H9 (cell line): ENCODE data around the gene CAMTA1. TPM values are rescaled to one million over a fixed set of nuclear protein-coding genes. Genes with fewer than 3 reads are reported as not detected.
A peak's percentile ranks its signal among the peaks of the same experiment; 100 is the strongest.

Experiments
- DNase-seq: peaks from one replicate; pipeline ENCODE4 v3.0.0-alpha.2; 2017
- H2AFZ ChIP-seq: one replicate; pipeline ENCODE4 v1.6.1; 2013; ENCODE audit warnings: mild to moderate bottlenecking, low read length, control low read depth, moderate library complexity
- H2AK5ac ChIP-seq: 2 replicates; pipeline ENCODE4 v1.6.1; 2013; ENCODE audit warnings: low read length, control low read depth, mixed read lengths; ENCODE audit not compliant: insufficient read length
- H2BK120ac ChIP-seq: one replicate; pipeline ENCODE4 v1.6.1; 2013; ENCODE audit warnings: low read depth, mild to moderate bottlenecking, low read length, control low read depth, inconsistent platforms; ENCODE audit not compliant: poor library complexity, severe bottlenecking
- H2BK12ac ChIP-seq: 2 replicates; pipeline ENCODE4 v1.6.1; 2013; ENCODE audit warnings: low read length, control low read depth, mixed read lengths, low read depth; ENCODE audit not compliant: insufficient read length
- H2BK15ac ChIP-seq: 2 replicates; pipeline ENCODE4 v1.6.1; 2013; ENCODE audit warnings: low read depth, low read length, control low read depth
- H2BK20ac ChIP-seq: one replicate; pipeline ENCODE4 v1.6.1; 2013; ENCODE audit warnings: low read depth, mild to moderate bottlenecking, low read length, control low read depth, inconsistent platforms; ENCODE audit not compliant: poor library complexity, severe bottlenecking
- H2BK5ac ChIP-seq: 2 replicates; pipeline ENCODE4 v1.6.1; 2013; ENCODE audit warnings: low read length, control low read depth, mixed read lengths; ENCODE audit not compliant: insufficient read length
- H3K14ac ChIP-seq: 2 replicates; pipeline ENCODE4 v1.6.1; 2013; ENCODE audit warnings: low read length, control low read depth; ENCODE audit not compliant: insufficient read depth
- H3K18ac ChIP-seq: 2 replicates; pipeline ENCODE4 v1.6.1; 2013; ENCODE audit warnings: low read depth, mild to moderate bottlenecking, mixed read lengths, low read length, control low read depth; ENCODE audit not compliant: insufficient read length
- H3K23ac ChIP-seq: 2 replicates; pipeline ENCODE4 v1.6.1; 2013; ENCODE audit warnings: low read length, control low read depth, mixed read lengths, low read depth; ENCODE audit not compliant: insufficient read length
- H3K23me2 ChIP-seq: 2 replicates; pipeline ENCODE4 v1.6.1; 2013; ENCODE audit warnings: low read depth, mild to moderate bottlenecking, mixed read lengths, low read length, control low read depth; ENCODE audit not compliant: insufficient read length, poor library complexity, severe bottlenecking
- H3K27ac ChIP-seq: 2 replicates; pipeline ENCODE4 v1.5.1; 2013; ENCODE audit warnings: low read length, control low read depth, mixed read lengths, low read depth; ENCODE audit not compliant: insufficient read length
- H3K27me3 ChIP-seq: 2 replicates; pipeline ENCODE4 v1.6.1; 2013; ENCODE audit warnings: low read length, control low read depth, inconsistent platforms; ENCODE audit not compliant: insufficient read depth
- H3K4ac ChIP-seq: 2 replicates; pipeline ENCODE4 v1.6.1; 2013; ENCODE audit warnings: low read depth, mild to moderate bottlenecking, control low read depth, inconsistent platforms, low read length, moderate library complexity
- H3K4me1 ChIP-seq: 2 replicates; pipeline ENCODE4 v1.6.1; 2013; ENCODE audit warnings: low read length, control low read depth, inconsistent platforms; ENCODE audit not compliant: insufficient read depth
- H3K4me2 ChIP-seq: 2 replicates; pipeline ENCODE4 v1.6.1; 2013; ENCODE audit warnings: low read length, control low read depth, mixed read lengths; ENCODE audit not compliant: insufficient read length, insufficient read depth
- H3K56ac ChIP-seq: 2 replicates; pipeline ENCODE4 v1.6.1; 2013; ENCODE audit warnings: low read depth, mild to moderate bottlenecking, mixed read lengths, low read length, control low read depth; ENCODE audit not compliant: insufficient read length
- H3K79me1 ChIP-seq: 2 replicates; pipeline ENCODE4 v1.6.1; 2013; ENCODE audit warnings: low read depth, mild to moderate bottlenecking, moderate library complexity, low read length, control low read depth, inconsistent platforms; ENCODE audit not compliant: insufficient read depth, poor library complexity, severe bottlenecking
- H3K79me2 ChIP-seq: 2 replicates; pipeline ENCODE4 v1.6.1; 2013; ENCODE audit warnings: low read length, control low read depth, inconsistent platforms; ENCODE audit not compliant: insufficient read depth
- H3K9ac ChIP-seq: 2 replicates; pipeline ENCODE4 v1.6.1; 2013; ENCODE audit warnings: low read length, control low read depth, mixed read lengths; ENCODE audit not compliant: insufficient read length; ENCODE audit errors: extremely low read depth
- H3K9me3 ChIP-seq: one replicate; pipeline ENCODE4 v1.6.1; 2013; ENCODE audit warnings: low read depth, low read length, inconsistent platforms; ENCODE audit not compliant: control insufficient read depth
- H3T11ph ChIP-seq: one replicate; pipeline ENCODE4 v1.6.1; 2013; ENCODE audit warnings: mild to moderate bottlenecking, low read length, control low read depth, inconsistent platforms
- H4K20me1 ChIP-seq: one replicate; pipeline ENCODE4 v1.6.1; 2013; ENCODE audit not compliant: control insufficient read depth, insufficient read length, insufficient read depth
- H4K5ac ChIP-seq: 2 replicates; pipeline ENCODE4 v1.6.1; 2013; ENCODE audit warnings: low read depth, mild to moderate bottlenecking, mixed read lengths, low read length, control low read depth; ENCODE audit not compliant: insufficient read length
- H4K8ac ChIP-seq: replicated peaks from 2 replicates; pipeline ENCODE4 v1.6.1; 2013; ENCODE audit warnings: low read length, control low read depth, mixed read lengths, low read depth; ENCODE audit not compliant: insufficient read length
- H4K91ac ChIP-seq: 2 replicates; pipeline ENCODE4 v1.6.1; 2013; ENCODE audit warnings: low read depth, mild to moderate bottlenecking, moderate library complexity, mixed read lengths, low read length, control low read depth; ENCODE audit not compliant: insufficient read length
- H3K27ac Mint-ChIP-seq, 3 experiments: 2 replicates in 2 of 3; 3 replicates in 1 of 3; pipeline ENCODE4 v1.8.0; 2020 to 2021; ENCODE audit warnings: mixed read lengths in 3 of 3, mild to moderate bottlenecking in 1 of 3, moderate library complexity in 1 of 3
- H3K27me3 Mint-ChIP-seq: 2 replicates; pipeline ENCODE4 v1.8.0; 2021; ENCODE audit warnings: low read depth, mild to moderate bottlenecking, moderate library complexity, mixed read lengths
- H3K36me3 Mint-ChIP-seq, 3 experiments: 2 replicates in 2 of 3; 3 replicates in 1 of 3; pipeline ENCODE4 v1.8.0; 2020 to 2021; ENCODE audit warnings: low read depth in 3 of 3, mixed read lengths in 3 of 3; ENCODE audit not compliant: insufficient read depth in 1 of 3
- H3K4me1 Mint-ChIP-seq, 2 experiments: 2 replicates each; pipeline ENCODE4 v1.8.0; 2020; ENCODE audit warnings: mixed read lengths in 2 of 2
- H3K4me3 Mint-ChIP-seq, 2 experiments: 2 replicates in 1 of 2; 3 replicates in 1 of 2; pipeline ENCODE4 v1.8.0; 2020 to 2021; ENCODE audit warnings: mild to moderate bottlenecking in 2 of 2, mixed read lengths in 2 of 2, moderate library complexity in 1 of 2
- H3K9me3 Mint-ChIP-seq, 2 experiments: 2 replicates in 1 of 2; 3 replicates in 1 of 2; pipeline ENCODE4 v1.8.0; 2020; ENCODE audit warnings: mild to moderate bottlenecking in 2 of 2, mixed read lengths in 2 of 2, moderate library complexity in 1 of 2
- WGBS: extraction: QIAGEN DNeasy Blood & Tissue Kit; methylation state at CpG from one replicate; pipeline ENCODE4 v1.1.7; 2013; ENCODE audit warnings: missing lambda C conversion rate, low lambda C conversion rate, mixed read lengths; ENCODE audit not compliant: insufficient read length; ENCODE audit errors: extremely low coverage; 5-methylcytosine and 5-hydroxymethylcytosine counted together
- total RNA-seq: library from RNA; stranded (reverse); gene quantifications from 2 replicates; pipeline ENCODE4 v1.2.1, GENCODE V29; 2021
- TF ChIP-seq, protein P1 (sequence below): fragments of 200-600 bp; sonication (generic); conservative IDR thresholded peaks from 3 replicates; pipeline ENCODE4 v1.8.0; 2021; ENCODE audit warnings: antibody characterized with exemption, mild to moderate bottlenecking

CAMTA1 gene
- total RNA-seq, 1 experiment from 2014 or later = 115 TPM

DNA sequence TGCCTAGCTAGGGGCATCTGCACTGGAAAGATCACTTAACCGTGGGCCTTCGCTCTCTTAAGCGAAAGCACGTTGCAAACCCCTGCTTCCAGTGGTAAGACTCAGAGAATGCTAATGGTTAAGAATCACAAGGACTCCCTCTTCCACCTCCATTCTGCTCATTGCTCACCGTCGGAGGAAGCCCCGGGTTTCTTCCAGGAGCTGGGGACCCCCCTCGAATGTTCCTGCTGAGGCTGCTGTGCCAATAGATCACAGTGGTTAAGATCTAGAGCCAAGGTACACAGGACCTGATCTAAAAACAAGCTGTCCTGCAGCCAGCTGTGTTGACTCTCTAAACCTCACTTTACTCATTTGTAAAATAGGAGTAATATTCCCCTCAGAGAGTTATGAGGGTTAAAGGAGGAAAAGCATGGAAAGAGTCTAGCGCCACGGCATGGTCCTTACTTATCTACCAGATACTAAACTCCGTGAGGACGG is 986.6 kb downstream of the CAMTA1 start:
- peak overlapping the region; percentile 81 to 90 for H3K4me3 Mint-ChIP-seq
- H3T11ph ChIP-seq = no peak overlapping the region
- H2AK5ac ChIP-seq = no peak overlapping the region
- no peak overlapping the region for H3K27ac ChIP-seq
- H4K91ac ChIP-seq = no peak overlapping the region
- peak overlapping the region; percentile 73 for H3K9ac ChIP-seq
- H4K8ac ChIP-seq = no peak overlapping the region
- peaks cover 7% of the 10 kb centered on the region for H3K23me2 ChIP-seq
- H2BK15ac ChIP-seq = no peak overlapping the region
- no peak overlapping the region for H3K23ac ChIP-seq
- H3K4me2 ChIP-seq = peak overlapping the region; percentile 87
- H3K79me2 ChIP-seq = peaks cover 3% of the 10 kb centered on the region; the same call in 1 of the 2 replicates
- peak overlapping the region; percentile 60 to 90 (median 64); a peak in 3 of 7 replicates for H3K27ac Mint-ChIP-seq
- no peaks in the 10 kb centered on the region for H3K27me3 Mint-ChIP-seq
- TF ChIP-seq, protein P1, sequence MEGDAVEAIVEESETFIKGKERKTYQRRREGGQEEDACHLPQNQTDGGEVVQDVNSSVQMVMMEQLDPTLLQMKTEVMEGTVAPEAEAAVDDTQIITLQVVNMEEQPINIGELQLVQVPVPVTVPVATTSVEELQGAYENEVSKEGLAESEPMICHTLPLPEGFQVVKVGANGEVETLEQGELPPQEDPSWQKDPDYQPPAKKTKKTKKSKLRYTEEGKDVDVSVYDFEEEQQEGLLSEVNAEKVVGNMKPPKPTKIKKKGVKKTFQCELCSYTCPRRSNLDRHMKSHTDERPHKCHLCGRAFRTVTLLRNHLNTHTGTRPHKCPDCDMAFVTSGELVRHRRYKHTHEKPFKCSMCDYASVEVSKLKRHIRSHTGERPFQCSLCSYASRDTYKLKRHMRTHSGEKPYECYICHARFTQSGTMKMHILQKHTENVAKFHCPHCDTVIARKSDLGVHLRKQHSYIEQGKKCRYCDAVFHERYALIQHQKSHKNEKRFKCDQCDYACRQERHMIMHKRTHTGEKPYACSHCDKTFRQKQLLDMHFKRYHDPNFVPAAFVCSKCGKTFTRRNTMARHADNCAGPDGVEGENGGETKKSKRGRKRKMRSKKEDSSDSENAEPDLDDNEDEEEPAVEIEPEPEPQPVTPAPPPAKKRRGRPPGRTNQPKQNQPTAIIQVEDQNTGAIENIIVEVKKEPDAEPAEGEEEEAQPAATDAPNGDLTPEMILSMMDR = no peak
- no peak overlapping the region for H3K4ac ChIP-seq
- H3K9me3 ChIP-seq = no peaks in the 10 kb centered on the region
- H4K20me1 ChIP-seq = no peaks in the 10 kb centered on the region
- no CpG with 5 or more reads among the region's 12 CpGs for WGBS
- DNase-seq = no peak
- H3K36me3 Mint-ChIP-seq = peaks cover 17 to 29% (median 28%) of the 10 kb centered on the region in 3 experiments
- no peak overlapping the region for H2BK12ac ChIP-seq
- H2BK20ac ChIP-seq = no peak overlapping the region
- H3K79me1 ChIP-seq = peaks cover 5% of the 10 kb centered on the region
- H4K5ac ChIP-seq = no peak overlapping the region
- no peaks in the 10 kb centered on the region; a peak in 1 of 5 replicates for H3K9me3 Mint-ChIP-seq
- H3K14ac ChIP-seq = no peak overlapping the region
- no peak overlapping the region for H3K18ac ChIP-seq
- peaks cover 3% of the 10 kb centered on the region; the same call in 1 of the 2 replicates for H3K4me1 ChIP-seq
- peaks cover 10 to 11% of the 10 kb centered on the region in 2 experiments for H3K4me1 Mint-ChIP-seq
- H2BK5ac ChIP-seq = no peak overlapping the region
- H2AFZ ChIP-seq = no peak overlapping the region
- H2BK120ac ChIP-seq = no peak overlapping the region
- H3K56ac ChIP-seq = no peak overlapping the region
- no peaks in the 10 kb centered on the region for H3K27me3 ChIP-seq
